ENCODE results near the gene GPC3.

Gene GPC3

GRCh38 chrX:133513123-133513522 lies 472.3 kb downstream of the GPC3 start:
- DNase-seq (ENCODE audit: low spot score), result no peak

- no peak for DNase-seq (ENCODE audit: low spot score)
Measured at GRCh38 chrX:133511041-133511440, 474.4 kb downstream of the GPC3 start.

GRCh38 chrX:133497356-133497755 lies 488.0 kb downstream of the GPC3 start:
- no peak for DNase-seq (ENCODE audit: low spot score)

- peak; percentile 80 for DNase-seq (ENCODE audit: low spot score)
Measured at GRCh38 chrX:133495464-133496391, 489.7 kb downstream of the GPC3 start.

GRCh38 chrX:133493366-133493765 lies 492.0 kb downstream of the GPC3 start:
- DNase-seq (ENCODE audit: low spot score), result no peak

GRCh38 chrX:133490955-133491354 lies 494.4 kb downstream of the GPC3 start:
- DNase-seq (ENCODE audit: low spot score), result no peak
